GM23248 (cell line): ENCODE data around the gene TMEM80.

Experiments used
- EZH2 ChIP-seq: fragments of 200-600 bp; sonication (generic); IDR thresholded peaks from 2 replicates; pipeline ENCODE4 v1.6.1; 2018; ENCODE audit warnings: antibody characterized with exemption, mild to moderate bottlenecking; ENCODE audit not compliant: insufficient read depth, poor library complexity, severe bottlenecking
- EZH2phosphoT487 ChIP-seq: fragments of 200-600 bp; sonication (generic); IDR thresholded peaks from 2 replicates; pipeline ENCODE4 v1.6.1; 2018; ENCODE audit warnings: antibody characterized with exemption, moderate library complexity, mild to moderate bottlenecking, low read depth; ENCODE audit not compliant: insufficient read depth

- no peak for TF ChIP-seq EZH2phosphoT487
- no peak for TF ChIP-seq EZH2
Measured at GRCh38 chr11:727859-728748, 32.5 kb downstream of the TMEM80 start.
